Measurements from ENCODE around the gene MYO1D.
"Not testable (repeated sequence)": the region's sequence is repeated elsewhere in the genome, so short reads cannot be mapped to it uniquely, and the experiment has no call there.

Gene MYO1D

GRCh38 chr17:32555611-32556310 is 321.2 kb downstream of the MYO1D start:
- in situ Hi-C loops (cut with MboI; ENCODE audit: low sequenced_read_pairs): no loop called here

GRCh38 chr17:32553168-32553567 is 323.8 kb downstream of the MYO1D start:
- in situ Hi-C loops (cut with MboI; ENCODE audit: low sequenced_read_pairs): no loop called here

- in situ Hi-C loops (cut with MboI; ENCODE audit: low sequenced_read_pairs): no loop called here
Observed at GRCh38 chr17:32552280-32552679, 324.6 kb downstream of the MYO1D start.

GRCh38 chr17:32551186-32551955 is 325.6 kb downstream of the MYO1D start:
- in situ Hi-C loops (cut with MboI; ENCODE audit: low sequenced_read_pairs): no loop called here

- in situ Hi-C loops (cut with MboI; ENCODE audit: low sequenced_read_pairs): no loop called here
Observed at GRCh38 chr17:32549559-32549958, 327.4 kb downstream of the MYO1D start.

- in situ Hi-C loops (cut with MboI; ENCODE audit: low sequenced_read_pairs): no loop called here
Observed at GRCh38 chr17:32546031-32546444, 330.9 kb downstream of the MYO1D start.

- in situ Hi-C loops (cut with MboI; ENCODE audit: low sequenced_read_pairs): no loop called here
Observed at GRCh38 chr17:32542186-32542585, 334.7 kb downstream of the MYO1D start.

- in situ Hi-C loops (cut with MboI; ENCODE audit: low sequenced_read_pairs): no loop called here
Observed at GRCh38 chr17:32541640-32542039, 335.3 kb downstream of the MYO1D start.

GRCh38 chr17:32536736-32537643 is 339.9 kb downstream of the MYO1D start:
- in situ Hi-C loops (cut with MboI; ENCODE audit: low sequenced_read_pairs): no loop called here

- in situ Hi-C loops (cut with MboI; ENCODE audit: low sequenced_read_pairs): no loop called here
Observed at GRCh38 chr17:32533296-32533695, 343.6 kb downstream of the MYO1D start.

GRCh38 chr17:32529604-32530003 is 347.3 kb downstream of the MYO1D start:
- in situ Hi-C loops (cut with MboI; ENCODE audit: low sequenced_read_pairs): no loop called here

- in situ Hi-C loops (cut with MboI; ENCODE audit: low sequenced_read_pairs): no loop called here
Observed at GRCh38 chr17:32528825-32529224, 348.1 kb downstream of the MYO1D start.

- in situ Hi-C loops (cut with MboI; ENCODE audit: low sequenced_read_pairs): no loop called here
Observed at GRCh38 chr17:32527146-32527545, 349.8 kb downstream of the MYO1D start.

GRCh38 chr17:32525122-32525521 is 351.8 kb downstream of the MYO1D start:
- in situ Hi-C loops (cut with MboI; ENCODE audit: low sequenced_read_pairs): no loop called here

GRCh38 chr17:32524553-32524880 is 352.4 kb downstream of the MYO1D start:
- in situ Hi-C loops (cut with MboI; ENCODE audit: low sequenced_read_pairs): not testable (repeated sequence)

- in situ Hi-C loops (cut with MboI; ENCODE audit: low sequenced_read_pairs): no loop called here
Observed at GRCh38 chr17:32523827-32524552, 352.9 kb downstream of the MYO1D start.

GRCh38 chr17:32523017-32523680 is 353.8 kb downstream of the MYO1D start:
- in situ Hi-C loops (cut with MboI; ENCODE audit: low sequenced_read_pairs): no loop called here

GRCh38 chr17:32520737-32521404 is 356.1 kb downstream of the MYO1D start:
- in situ Hi-C loops (cut with MboI; ENCODE audit: low sequenced_read_pairs): no loop called here

- in situ Hi-C loops (cut with MboI; ENCODE audit: low sequenced_read_pairs): no loop called here
Observed at GRCh38 chr17:32520104-32520701, 356.7 kb downstream of the MYO1D start.
